Measurements from ENCODE around the gene AOPEP.

AOPEP gene

DNA sequence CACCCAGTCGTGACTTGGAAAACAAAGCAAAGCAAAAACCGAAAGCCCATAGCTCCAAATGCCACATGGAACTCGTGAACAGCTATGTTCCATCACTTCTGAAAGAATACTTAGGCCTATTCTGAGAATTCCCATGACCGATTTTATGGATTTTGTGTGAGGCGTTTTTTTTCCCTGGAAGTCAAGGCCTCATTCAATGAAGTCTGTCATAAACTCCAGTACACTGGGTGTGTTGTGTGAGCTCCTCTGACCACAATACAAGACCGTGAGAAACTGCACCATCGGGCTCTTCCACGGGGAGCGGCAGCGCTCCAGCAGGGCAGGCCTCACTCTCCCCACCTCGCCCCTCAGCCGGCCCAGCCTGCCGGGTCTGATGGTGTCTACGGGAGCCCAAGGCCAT is 381.5 kb downstream of the AOPEP start:
- CTCF ChIA-PET: interaction anchor here (0.6 kb wide), 1 partner anchor 60 kb away, joined by 3 read pairs; no protein-coding TSS in a partner anchor
- H3K36me3 ChIP-seq (ENCODE audit: control insufficient read depth in 2 of 2, insufficient read depth in 1 of 2, low read length in 2 of 2): peaks cover 0 to 43% of the 10 kb centered on the region in 2 experiments; a peak in 1 of 3 replicates
- H3K9me3 ChIP-seq (ENCODE audit: control insufficient read depth, insufficient read depth, low read depth, low read length): no peaks in the 10 kb centered on the region
- no peak overlapping the region for H3K4me3 ChIP-seq (ENCODE audit: low read depth, low read length)
- no peaks in the 10 kb centered on the region for H3K4me1 ChIP-seq (ENCODE audit: control insufficient read depth, insufficient read depth, low read length)
- no peak overlapping the region for H3K27ac ChIP-seq (ENCODE audit: extremely low read depth, low read depth, low read length)
- POLR2A ChIA-PET: no interaction called here
- TF ChIP-seq ZNF660 (tag by site-specific recombination; IDR thresholded peaks at IDR 0.05) (no peak), SP2 (tag by site-specific recombination; IDR thresholded peaks at IDR 0.05) (no peak), ZBTB49 (tag by site-specific recombination; IDR thresholded peaks at IDR 0.05; ENCODE audit: low read depth) (no peak), KLF8 (tag by site-specific recombination; IDR thresholded peaks at IDR 0.05) (no peak), ZNF223 (tag by site-specific recombination; IDR thresholded peaks at IDR 0.05) (no peak), ZNF23 (tag by site-specific recombination; IDR thresholded peaks at IDR 0.05; ENCODE audit: borderline replicate concordance) (no peak), KLF1 (tag by site-specific recombination; IDR thresholded peaks at IDR 0.05) (no peak), ZNF707 (tag by site-specific recombination; IDR thresholded peaks at IDR 0.05) (no peak), ZBTB1 (tag by site-specific recombination; IDR thresholded peaks at IDR 0.05) (no peak), ZNF623 (tag by site-specific recombination; IDR thresholded peaks at IDR 0.05) (no peak), ZNF830 (tag by site-specific recombination; IDR thresholded peaks at IDR 0.05; ENCODE audit: low read depth) (no peak), ZNF350 (tag by site-specific recombination; IDR thresholded peaks at IDR 0.05) (no peak), HOXC10 (CRISPR knock-in tag; IDR thresholded peaks at IDR 0.05) (no peak), ZSCAN16 (tag by site-specific recombination; IDR thresholded peaks at IDR 0.05) (no peak), ZNF221 (tag by site-specific recombination; IDR thresholded peaks at IDR 0.05; ENCODE audit: borderline replicate concordance) (no peak), ZNF514 (tag by site-specific recombination; IDR thresholded peaks at IDR 0.05) (no peak), ZNF132 (tag by site-specific recombination; IDR thresholded peaks at IDR 0.05; ENCODE audit: borderline replicate concordance) (no peak), ZNF146 (tag by site-specific recombination; IDR thresholded peaks at IDR 0.05) (no peak)
- TF ChIP-seq, protein P1, sequence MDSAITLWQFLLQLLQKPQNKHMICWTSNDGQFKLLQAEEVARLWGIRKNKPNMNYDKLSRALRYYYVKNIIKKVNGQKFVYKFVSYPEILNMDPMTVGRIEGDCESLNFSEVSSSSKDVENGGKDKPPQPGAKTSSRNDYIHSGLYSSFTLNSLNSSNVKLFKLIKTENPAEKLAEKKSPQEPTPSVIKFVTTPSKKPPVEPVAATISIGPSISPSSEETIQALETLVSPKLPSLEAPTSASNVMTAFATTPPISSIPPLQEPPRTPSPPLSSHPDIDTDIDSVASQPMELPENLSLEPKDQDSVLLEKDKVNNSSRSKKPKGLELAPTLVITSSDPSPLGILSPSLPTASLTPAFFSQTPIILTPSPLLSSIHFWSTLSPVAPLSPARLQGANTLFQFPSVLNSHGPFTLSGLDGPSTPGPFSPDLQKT (IDR thresholded peaks at IDR 0.05; ENCODE audit: borderline replicate concordance, low read depth, low read length): no peak

- H3K4me3 ChIP-seq (ENCODE audit: low read depth, low read length): no peak overlapping the region
- CTCF ChIA-PET: no interaction called here
- POLR2A ChIA-PET: no interaction called here
- no peaks in the 10 kb centered on the region for H3K9me3 ChIP-seq (ENCODE audit: control insufficient read depth, insufficient read depth, low read depth, low read length)
- peaks cover 0 to 45% of the 10 kb centered on the region in 2 experiments; a peak in 1 of 3 replicates for H3K36me3 ChIP-seq (ENCODE audit: control insufficient read depth in 2 of 2, insufficient read depth in 1 of 2, low read length in 2 of 2)
- no peak overlapping the region for H3K27ac ChIP-seq (ENCODE audit: extremely low read depth, low read depth, low read length)
- TF ChIP-seq, protein P2, sequence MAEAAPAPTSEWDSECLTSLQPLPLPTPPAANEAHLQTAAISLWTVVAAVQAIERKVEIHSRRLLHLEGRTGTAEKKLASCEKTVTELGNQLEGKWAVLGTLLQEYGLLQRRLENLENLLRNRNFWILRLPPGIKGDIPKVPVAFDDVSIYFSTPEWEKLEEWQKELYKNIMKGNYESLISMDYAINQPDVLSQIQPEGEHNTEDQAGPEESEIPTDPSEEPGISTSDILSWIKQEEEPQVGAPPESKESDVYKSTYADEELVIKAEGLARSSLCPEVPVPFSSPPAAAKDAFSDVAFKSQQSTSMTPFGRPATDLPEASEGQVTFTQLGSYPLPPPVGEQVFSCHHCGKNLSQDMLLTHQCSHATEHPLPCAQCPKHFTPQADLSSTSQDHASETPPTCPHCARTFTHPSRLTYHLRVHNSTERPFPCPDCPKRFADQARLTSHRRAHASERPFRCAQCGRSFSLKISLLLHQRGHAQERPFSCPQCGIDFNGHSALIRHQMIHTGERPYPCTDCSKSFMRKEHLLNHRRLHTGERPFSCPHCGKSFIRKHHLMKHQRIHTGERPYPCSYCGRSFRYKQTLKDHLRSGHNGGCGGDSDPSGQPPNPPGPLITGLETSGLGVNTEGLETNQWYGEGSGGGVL (tag by site-specific recombination; IDR thresholded peaks at IDR 0.05): no peak
- no peak for TF ChIP-seq ZNF692 (tag by site-specific recombination; IDR thresholded peaks at IDR 0.05)
- no peaks in the 10 kb centered on the region for H3K4me1 ChIP-seq (ENCODE audit: control insufficient read depth, insufficient read depth, low read length)
These were observed 382.3 kb downstream of the AOPEP start for GRCh38 chr9:95108777-95109176.

Measured in HEK293 (cell line).